Mesenteric fat pad (tissue), 1 donor: ENCODE data around the gene TBC1D7. TPM values are rescaled to one million over a fixed set of nuclear protein-coding genes. Genes with fewer than 3 reads are reported as not detected.

Experiments
- DNase-seq: peaks from one replicate; pipeline ENCODE4 v3.0.0-alpha.2; 2020; ENCODE audit warnings: low spot score
- total RNA-seq: library from RNA; stranded (reverse); fragmentation: NEBNext Ultra II Directional; extraction: Animal tissue kit (Norgen Biotek cat#: 25700); gene quantifications from one replicate; pipeline ENCODE4 v1.2.1, GENCODE V29; 2021
- donor health status: DM: yes; HTN: yes; CAD: no.

TBC1D7 gene
- total RNA-seq, 1 donor from 2014 or later = 11.0 TPM

GRCh38 chr6:13296536-13296997 lies 31.8 kb downstream of the TBC1D7 start:
- no peak for DNase-seq

GRCh38 chr6:13295576-13295975 lies 32.8 kb downstream of the TBC1D7 start:
- DNase-seq = no peak

GRCh38 chr6:13294499-13295069 lies 33.8 kb downstream of the TBC1D7 start:
- no peak for DNase-seq

- no peak for DNase-seq
Observed at GRCh38 chr6:13292774-13293173, 35.6 kb downstream of the TBC1D7 start.

GRCh38 chr6:13290335-13290734 lies 38.0 kb downstream of the TBC1D7 start:
- DNase-seq = no peak

- DNase-seq = peak; percentile 12
Observed at GRCh38 chr6:13289789-13290318, 38.5 kb downstream of the TBC1D7 start.

GRCh38 chr6:13288969-13289391 lies 39.4 kb downstream of the TBC1D7 start:
- peak; percentile 73 for DNase-seq

GRCh38 chr6:13288481-13288880 lies 39.9 kb downstream of the TBC1D7 start:
- DNase-seq = peak; percentile 14

- peak; percentile 49 for DNase-seq
Observed at GRCh38 chr6:13287104-13287503, 41.2 kb downstream of the TBC1D7 start.

- peak; percentile 2 for DNase-seq
Observed at GRCh38 chr6:13286181-13286580, 42.2 kb downstream of the TBC1D7 start.

GRCh38 chr6:13285705-13286104 lies 42.6 kb downstream of the TBC1D7 start:
- DNase-seq = peak; percentile 9

GRCh38 chr6:13284646-13285045 lies 43.7 kb downstream of the TBC1D7 start:
- DNase-seq = peak; percentile 26

GRCh38 chr6:13283331-13283730 lies 45.0 kb downstream of the TBC1D7 start:
- peak; percentile 87 for DNase-seq

GRCh38 chr6:13282393-13283069 lies 45.8 kb downstream of the TBC1D7 start:
- peak; percentile 11 for DNase-seq

GRCh38 chr6:13281686-13282085 lies 46.7 kb downstream of the TBC1D7 start:
- peak; percentile 74 for DNase-seq

GRCh38 chr6:13280254-13280653 lies 48.1 kb downstream of the TBC1D7 start:
- DNase-seq = no peak

GRCh38 chr6:13278991-13279390 lies 49.3 kb downstream of the TBC1D7 start:
- no peak for DNase-seq

GRCh38 chr6:13278164-13278563 lies 50.2 kb downstream of the TBC1D7 start:
- peak; percentile 35 for DNase-seq

- DNase-seq = peak; percentile 12
Observed at GRCh38 chr6:13277231-13277630, 51.1 kb downstream of the TBC1D7 start.

GRCh38 chr6:13275435-13275989 lies 52.8 kb downstream of the TBC1D7 start:
- DNase-seq = peak; percentile 5

GRCh38 chr6:13274707-13275434 lies 53.5 kb downstream of the TBC1D7 start:
- no peak for DNase-seq
